ENCODE measurements around the gene MRPS34. TPM values are rescaled to one million over a fixed set of nuclear protein-coding genes. Genes with fewer than 3 reads are reported as not detected.
A peak's percentile ranks its signal among the peaks of the same experiment; 100 is the strongest.

The MRPS34 gene
- total RNA-seq, 4 donors from 2014 or later: 102 to 253 (median 121) TPM

DNA sequence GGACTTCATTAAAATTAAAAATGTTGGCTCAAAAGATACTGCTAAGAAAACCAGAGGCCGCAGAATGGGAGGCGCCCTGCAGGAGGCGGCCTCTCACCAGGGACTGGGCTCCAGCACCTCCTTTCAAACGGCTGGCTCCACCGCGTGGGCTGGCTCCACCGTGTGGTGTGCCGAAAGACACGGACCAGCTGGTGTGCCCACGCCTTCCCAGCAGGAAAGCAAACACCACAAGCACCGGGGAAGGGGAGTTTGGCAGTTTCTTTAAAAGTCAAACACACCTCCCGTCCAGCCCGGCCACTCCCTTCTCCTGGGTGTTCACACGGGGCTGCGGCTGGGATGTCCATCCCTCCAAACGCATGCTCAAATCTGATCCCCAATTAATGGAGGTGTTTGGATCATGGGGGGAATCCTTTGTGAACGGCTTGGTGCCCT lies 39.8 kb upstream of the MRPS34 start:
- H3K4me3 ChIP-seq: no peak overlapping the region
- TF ChIP-seq, protein P1, sequence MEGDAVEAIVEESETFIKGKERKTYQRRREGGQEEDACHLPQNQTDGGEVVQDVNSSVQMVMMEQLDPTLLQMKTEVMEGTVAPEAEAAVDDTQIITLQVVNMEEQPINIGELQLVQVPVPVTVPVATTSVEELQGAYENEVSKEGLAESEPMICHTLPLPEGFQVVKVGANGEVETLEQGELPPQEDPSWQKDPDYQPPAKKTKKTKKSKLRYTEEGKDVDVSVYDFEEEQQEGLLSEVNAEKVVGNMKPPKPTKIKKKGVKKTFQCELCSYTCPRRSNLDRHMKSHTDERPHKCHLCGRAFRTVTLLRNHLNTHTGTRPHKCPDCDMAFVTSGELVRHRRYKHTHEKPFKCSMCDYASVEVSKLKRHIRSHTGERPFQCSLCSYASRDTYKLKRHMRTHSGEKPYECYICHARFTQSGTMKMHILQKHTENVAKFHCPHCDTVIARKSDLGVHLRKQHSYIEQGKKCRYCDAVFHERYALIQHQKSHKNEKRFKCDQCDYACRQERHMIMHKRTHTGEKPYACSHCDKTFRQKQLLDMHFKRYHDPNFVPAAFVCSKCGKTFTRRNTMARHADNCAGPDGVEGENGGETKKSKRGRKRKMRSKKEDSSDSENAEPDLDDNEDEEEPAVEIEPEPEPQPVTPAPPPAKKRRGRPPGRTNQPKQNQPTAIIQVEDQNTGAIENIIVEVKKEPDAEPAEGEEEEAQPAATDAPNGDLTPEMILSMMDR (IDR thresholded peaks at IDR 0.05): peak; percentile 30 to 59 (median 46)
- TF ChIP-seq POLR2A (IDR thresholded peaks at IDR 0.05): no peak
- H3K4me1 ChIP-seq: peaks cover 0 to 8% (median 6%) of the 10 kb centered on the region in 4 donors
- WGBS, 2 donors (ENCODE audit: low coverage in 1 of 2): 27% methylated on average over 17 of the region's 17 CpGs; no CpG with 5 or more reads in 1 of the 2 donors
- H3K9me3 ChIP-seq: no peaks in the 10 kb centered on the region
- in situ Hi-C loops (cut with MboI; ENCODE audit: low pct_ligation_motif_present in 1 of 4, low pct_unique_long_range_greater_than_20kb in 1 of 4, low sequenced_read_pairs in 3 of 4) (no loop called here), intact Hi-C loops (cut with DNase I; ENCODE audit: low total_unique reads) (loop anchor here (1.0 kb wide), 1 partner anchor 24 kb away; no protein-coding TSS in a partner anchor)
- no peaks in the 10 kb centered on the region for H3K27me3 ChIP-seq
- peaks cover 0 to 28% (median 8%) of the 10 kb centered on the region in 4 donors for H3K36me3 ChIP-seq
- H3K27ac ChIP-seq: peak overlapping the region in 2 of 4 donors; percentile 21 to 22
- peak; percentile 68 for DNase-seq

DNA sequence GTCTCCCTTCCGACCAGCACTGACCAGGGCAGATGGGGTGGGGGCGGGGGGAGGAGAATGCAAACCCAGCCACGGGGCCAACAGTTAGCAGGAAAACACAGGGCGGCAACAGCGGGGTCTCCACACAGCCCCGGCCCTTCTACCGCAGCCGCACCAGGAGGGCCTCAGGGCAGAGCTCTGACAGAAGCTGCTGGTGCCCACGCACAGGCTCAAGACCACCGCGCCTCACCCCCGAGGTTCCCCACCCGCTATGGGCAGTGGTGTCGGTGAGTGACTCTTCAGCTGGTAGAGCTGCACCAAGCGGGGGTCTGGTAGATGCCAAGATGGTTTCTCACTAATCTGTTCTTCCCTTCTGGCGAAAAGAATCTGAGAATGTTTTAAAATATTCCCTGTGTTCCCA lies 37.6 kb upstream of the MRPS34 start:
- intact Hi-C loops (cut with DNase I; ENCODE audit: low total_unique reads) (no loop called here), in situ Hi-C loops (cut with MboI; ENCODE audit: low pct_ligation_motif_present in 1 of 4, low pct_unique_long_range_greater_than_20kb in 1 of 4, low sequenced_read_pairs in 3 of 4) (no loop called here)
- Histone ChIP-seq H3K4me1 (peaks cover 0 to 8% (median 6%) of the 10 kb centered on the region in 4 donors), H3K36me3 (peaks cover 0 to 25% (median 11%) of the 10 kb centered on the region in 4 donors), H3K27ac (no peak overlapping the region), H3K9me3 (no peaks in the 10 kb centered on the region), H3K4me3 (no peak overlapping the region), H3K27me3 (no peaks in the 10 kb centered on the region)
- TF ChIP-seq, protein P1 (IDR thresholded peaks at IDR 0.05): no peak
- no peak for TF ChIP-seq POLR2A (IDR thresholded peaks at IDR 0.05)
- TF ChIP-seq EP300 (IDR thresholded peaks at IDR 0.05; ENCODE audit: low read depth): no peak
- no peak for TF ChIP-seq POLR2AphosphoS5 (IDR thresholded peaks at IDR 0.05)
- no peak for DNase-seq
- 90 to 97% methylated on average over 2 to 16 of the region's 16 CpGs for WGBS, 2 donors (ENCODE audit: low coverage in 1 of 2)

DNA sequence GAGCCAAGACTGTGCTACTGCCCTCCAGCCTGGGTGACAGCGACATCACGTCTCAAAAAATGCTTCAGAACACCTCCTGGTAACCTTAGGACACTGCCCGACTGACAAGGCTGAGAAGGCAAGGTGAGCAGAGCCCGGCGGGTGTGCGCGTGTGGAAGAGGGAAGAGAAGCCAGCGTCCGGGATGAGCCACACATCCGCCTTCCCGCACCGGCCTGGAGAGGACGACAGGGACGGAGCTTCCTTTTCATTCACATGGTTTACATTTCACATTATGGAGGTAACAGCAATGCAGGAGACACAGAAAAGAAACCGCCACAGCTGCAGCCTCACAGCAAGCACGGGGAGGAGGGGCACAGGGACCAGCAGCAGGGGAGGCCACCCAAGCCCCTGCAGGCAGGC lies 37.2 kb upstream of the MRPS34 start:
- H3K27ac ChIP-seq: no peak overlapping the region
- H3K4me1 ChIP-seq: peaks cover 0 to 8% (median 6%) of the 10 kb centered on the region in 4 donors
- DNase-seq: no peak
- H3K9me3 ChIP-seq: no peaks in the 10 kb centered on the region
- in situ Hi-C loops (cut with MboI; ENCODE audit: low pct_ligation_motif_present in 1 of 4, low pct_unique_long_range_greater_than_20kb in 1 of 4, low sequenced_read_pairs in 3 of 4): no loop called here
- no peak overlapping the region for H3K4me3 ChIP-seq
- intact Hi-C loops (cut with DNase I; ENCODE audit: low total_unique reads): no loop called here
- no peak for TF ChIP-seq EP300 (IDR thresholded peaks at IDR 0.05; ENCODE audit: low read depth)
- TF ChIP-seq POLR2AphosphoS5 (IDR thresholded peaks at IDR 0.05): no peak
- TF ChIP-seq POLR2A (IDR thresholded peaks at IDR 0.05): no peak
- TF ChIP-seq, protein P1 (IDR thresholded peaks at IDR 0.05): no peak
- peaks cover 0 to 25% (median 11%) of the 10 kb centered on the region in 4 donors for H3K36me3 ChIP-seq
- H3K27me3 ChIP-seq: no peaks in the 10 kb centered on the region
- 93 to 100% methylated on average over 3 to 16 of the region's 16 CpGs for WGBS, 2 donors (ENCODE audit: low coverage in 1 of 2)

DNA sequence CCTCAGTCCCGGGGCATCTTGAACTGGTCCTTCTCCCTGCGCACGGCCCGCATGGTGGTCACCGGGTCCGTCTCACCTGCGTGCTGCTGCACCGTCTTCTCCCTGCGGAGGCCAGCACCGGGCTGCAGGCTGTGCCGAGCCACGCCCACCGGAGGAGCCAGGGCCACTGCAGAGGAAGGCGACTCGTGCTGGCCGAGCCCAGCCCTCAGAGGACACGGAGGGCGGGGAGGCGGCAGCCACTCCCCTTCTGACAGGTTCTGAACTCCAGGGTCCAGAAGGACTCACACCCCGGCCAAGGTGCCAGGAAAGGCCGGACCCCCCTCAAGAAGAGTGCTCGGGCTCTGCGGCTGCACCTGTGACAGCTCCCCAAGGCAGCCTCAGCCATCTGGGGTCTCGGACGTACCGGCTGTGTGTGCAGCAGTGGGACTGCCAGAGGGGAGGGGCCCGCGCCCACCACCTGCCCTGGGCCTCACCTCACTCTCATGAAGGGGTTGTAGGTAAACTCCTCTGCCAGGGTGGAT lies 36.4 kb upstream of the MRPS34 start:
- H3K4me3 ChIP-seq: no peak overlapping the region
- DNase-seq: peak; percentile 30
- in situ Hi-C loops (cut with MboI; ENCODE audit: low pct_ligation_motif_present in 1 of 4, low pct_unique_long_range_greater_than_20kb in 1 of 4, low sequenced_read_pairs in 3 of 4): no loop called here
- peaks cover 0 to 8% (median 6%) of the 10 kb centered on the region in 4 donors for H3K4me1 ChIP-seq
- peaks cover 0 to 25% (median 11%) of the 10 kb centered on the region in 4 donors for H3K36me3 ChIP-seq
- no peak overlapping the region for H3K27ac ChIP-seq
- H3K9me3 ChIP-seq: no peaks in the 10 kb centered on the region
- no peaks in the 10 kb centered on the region for H3K27me3 ChIP-seq
- TF ChIP-seq EP300 (IDR thresholded peaks at IDR 0.05; ENCODE audit: low read depth): no peak
- no peak for TF ChIP-seq POLR2AphosphoS5 (IDR thresholded peaks at IDR 0.05)
- intact Hi-C loops (cut with DNase I; ENCODE audit: low total_unique reads): no loop called here
- 70 to 85% methylated on average over 4 to 24 of the region's 28 CpGs for WGBS, 2 donors (ENCODE audit: low coverage in 1 of 2)

All from transverse colon (tissue), 4 donors.